AG09319 (cell line): ENCODE results near the gene ANO1.

Experiments used
- DNase-seq: peaks from one replicate; pipeline ENCODE4 v3.0.0-alpha.2; 2010; ENCODE audit warnings: low read depth; ENCODE audit errors: extremely low read depth
- TF ChIP-seq, protein P1 (sequence below): IDR thresholded peaks from 2 replicates; pipeline ENCODE4 v1.5.1; 2011; ENCODE audit warnings: low read depth, mild to moderate bottlenecking, inconsistent platforms, low read length, moderate library complexity

The ANO1 gene

GRCh38 chr11:70117567-70118145 lies 39.5 kb downstream of the ANO1 start:
- TF ChIP-seq, protein P1, sequence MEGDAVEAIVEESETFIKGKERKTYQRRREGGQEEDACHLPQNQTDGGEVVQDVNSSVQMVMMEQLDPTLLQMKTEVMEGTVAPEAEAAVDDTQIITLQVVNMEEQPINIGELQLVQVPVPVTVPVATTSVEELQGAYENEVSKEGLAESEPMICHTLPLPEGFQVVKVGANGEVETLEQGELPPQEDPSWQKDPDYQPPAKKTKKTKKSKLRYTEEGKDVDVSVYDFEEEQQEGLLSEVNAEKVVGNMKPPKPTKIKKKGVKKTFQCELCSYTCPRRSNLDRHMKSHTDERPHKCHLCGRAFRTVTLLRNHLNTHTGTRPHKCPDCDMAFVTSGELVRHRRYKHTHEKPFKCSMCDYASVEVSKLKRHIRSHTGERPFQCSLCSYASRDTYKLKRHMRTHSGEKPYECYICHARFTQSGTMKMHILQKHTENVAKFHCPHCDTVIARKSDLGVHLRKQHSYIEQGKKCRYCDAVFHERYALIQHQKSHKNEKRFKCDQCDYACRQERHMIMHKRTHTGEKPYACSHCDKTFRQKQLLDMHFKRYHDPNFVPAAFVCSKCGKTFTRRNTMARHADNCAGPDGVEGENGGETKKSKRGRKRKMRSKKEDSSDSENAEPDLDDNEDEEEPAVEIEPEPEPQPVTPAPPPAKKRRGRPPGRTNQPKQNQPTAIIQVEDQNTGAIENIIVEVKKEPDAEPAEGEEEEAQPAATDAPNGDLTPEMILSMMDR = no peak
- no peak for DNase-seq

DNA sequence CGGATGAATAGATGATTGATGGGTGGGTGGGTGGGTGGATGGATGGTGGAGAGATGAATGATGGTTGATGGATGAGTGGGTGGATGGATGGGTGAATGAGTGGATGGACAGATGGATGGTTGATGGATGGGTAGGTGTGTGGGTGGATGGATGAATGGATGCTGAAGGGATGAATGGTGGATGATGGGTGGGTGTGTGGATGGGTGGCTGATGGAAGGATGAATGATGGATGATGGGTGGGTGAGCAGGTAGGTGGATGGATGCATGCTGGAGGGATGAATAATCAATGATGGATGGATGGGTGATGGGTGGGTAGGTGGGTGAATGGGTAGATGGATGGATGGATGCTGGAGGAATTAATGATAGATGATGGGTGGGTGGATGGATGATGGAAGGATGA lies 40.5 kb downstream of the ANO1 start:
- TF ChIP-seq, protein P1 = no peak
- no peak for DNase-seq

- no peak for DNase-seq
- TF ChIP-seq, protein P1 = no peak
These were observed 41.4 kb downstream of the ANO1 start for GRCh38 chr11:70119502-70119901.

DNA sequence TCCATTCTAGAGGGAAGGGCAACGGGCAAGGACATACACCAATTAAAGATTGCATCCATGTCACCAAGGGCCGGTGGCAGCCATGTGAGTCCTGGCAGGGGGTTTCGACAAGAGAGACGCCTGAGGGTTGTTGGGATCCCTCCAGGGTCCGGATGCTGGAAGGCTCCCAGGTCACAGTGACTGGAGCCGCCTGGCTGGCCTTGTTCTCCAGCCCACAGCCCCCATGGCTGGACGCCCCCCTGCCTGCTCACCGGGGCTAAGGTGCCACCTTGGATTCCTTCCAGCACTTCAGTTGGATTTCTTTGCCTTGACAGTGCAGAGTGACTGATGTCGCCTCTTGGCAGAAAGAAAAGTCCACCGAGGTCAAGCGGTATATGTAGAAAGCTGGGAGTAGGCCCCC lies 42.6 kb downstream of the ANO1 start:
- DNase-seq = no peak
- TF ChIP-seq, protein P1 = no peak

DNA sequence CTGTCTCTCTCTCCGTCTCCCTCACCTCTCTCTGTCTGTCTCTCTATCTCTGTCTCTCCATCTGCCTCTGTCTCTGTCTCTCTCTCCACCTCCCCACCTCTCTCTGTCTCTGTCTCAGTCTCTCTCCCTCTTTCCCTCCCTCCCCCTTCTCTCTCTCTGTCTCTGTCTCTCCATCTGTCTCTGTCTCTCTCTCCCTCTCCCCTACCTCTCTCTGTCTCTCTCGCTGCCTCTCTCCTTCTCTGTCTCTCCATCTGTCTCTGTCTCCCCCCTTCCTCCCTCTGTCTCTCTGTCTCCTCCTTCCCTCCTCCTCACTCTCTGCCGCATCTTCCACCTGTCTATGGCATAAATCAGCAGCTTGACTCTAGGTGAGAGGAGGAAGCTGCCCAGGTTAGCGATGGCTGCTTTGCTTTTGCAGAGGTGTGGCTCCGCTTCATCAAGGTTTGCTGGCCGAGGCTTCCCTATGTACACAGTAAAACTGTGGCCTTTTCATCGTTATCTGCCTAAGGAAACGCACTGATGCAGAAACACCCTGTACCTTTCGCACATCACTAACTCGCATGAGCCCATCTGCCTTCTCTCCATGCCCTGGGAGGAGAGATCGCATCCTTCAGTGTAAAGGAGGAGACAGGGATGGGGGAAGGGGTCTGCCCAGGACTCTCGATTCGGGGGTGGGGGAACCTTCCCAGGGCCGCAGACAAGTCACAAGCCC lies 44.5 kb downstream of the ANO1 start:
- no peak for DNase-seq
- TF ChIP-seq, protein P1 = no peak

DNA sequence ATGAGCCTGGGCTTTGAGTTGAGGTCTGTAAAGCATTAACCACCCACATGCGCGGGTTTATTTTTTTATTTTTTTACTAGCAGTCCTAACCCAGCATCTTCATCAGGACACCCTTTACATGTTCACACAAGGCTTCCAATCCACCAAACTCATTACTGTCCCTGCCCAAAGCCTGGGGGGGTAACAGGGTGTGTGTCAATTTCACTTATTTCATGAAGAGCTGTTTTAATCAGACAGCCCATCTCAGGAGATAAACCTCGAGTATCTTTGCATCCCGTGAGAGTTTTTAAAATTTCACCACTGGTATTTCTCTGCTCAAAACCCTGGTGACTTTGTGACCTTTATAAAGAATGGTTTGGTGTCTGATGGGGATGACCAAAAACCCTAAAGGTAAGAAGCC lies 45.6 kb downstream of the ANO1 start:
- no peak for DNase-seq
- TF ChIP-seq, protein P1 = no peak

GRCh38 chr11:70124321-70125000 lies 46.3 kb downstream of the ANO1 start:
- TF ChIP-seq, protein P1 = no peak
- DNase-seq = no peak
